Stimulated activated CD4-positive, alpha-beta T cell treated with anti-CD3 and anti-CD28 coated beads, Interleukin-12 subunit alpha, Interleukin-12 subunit beta, amount 100 ng/mL, for 48 hours (primary cell): Measurements from ENCODE around the gene UBAP2.

Experiments
- DNase-seq, 3 donors: peaks; one replicate each; pipeline ENCODE4 v3.0.0-alpha.2; 2020; ENCODE audit warnings: low read depth in 2 of 3, low spot score in 1 of 3

UBAP2 gene

GRCh38 chr9:34048727-34049629 is at the start of gene UBAP2:
Gene UBAP2, minus strand, starts transcription at chr9:34048887. Its CDS starts 31,739 bp downstream, at chr9:34017148.
- DNase-seq = peak; percentile 93 to 97 (median 95)

GRCh38 chr9:34098307-34098706 is 49.6 kb upstream of the UBAP2 start:
- DNase-seq = no peak

GRCh38 chr9:34097865-34098264 is 49.2 kb upstream of the UBAP2 start:
- DNase-seq = no peak

GRCh38 chr9:34096751-34097150 is 48.1 kb upstream of the UBAP2 start:
- no peak for DNase-seq

- no peak for DNase-seq
Observed at GRCh38 chr9:34093578-34093977, 44.9 kb upstream of the UBAP2 start.

GRCh38 chr9:34089311-34089710 is 40.6 kb upstream of the UBAP2 start:
- no peak for DNase-seq

GRCh38 chr9:34087370-34087769 is 38.7 kb upstream of the UBAP2 start:
- DNase-seq = no peak

GRCh38 chr9:34086864-34087263 is 38.2 kb upstream of the UBAP2 start:
- DNase-seq = no peak

- DNase-seq = no peak
Observed at GRCh38 chr9:34085581-34086500, 37.2 kb upstream of the UBAP2 start.

- no peak for DNase-seq
Observed at GRCh38 chr9:34084562-34084961, 35.9 kb upstream of the UBAP2 start.

GRCh38 chr9:34079181-34079580 is 30.5 kb upstream of the UBAP2 start:
- no peak for DNase-seq

GRCh38 chr9:34072868-34073590 is 24.3 kb upstream of the UBAP2 start:
- no peak for DNase-seq

- DNase-seq = no peak
Observed at GRCh38 chr9:34072410-34072809, 23.7 kb upstream of the UBAP2 start.

- no peak for DNase-seq
Observed at GRCh38 chr9:34070606-34071324, 22.1 kb upstream of the UBAP2 start.

- no peak for DNase-seq
Observed at GRCh38 chr9:34069831-34070230, 21.1 kb upstream of the UBAP2 start.

GRCh38 chr9:34065541-34065940 is 16.9 kb upstream of the UBAP2 start:
- no peak for DNase-seq

GRCh38 chr9:34059954-34060353 is 11.3 kb upstream of the UBAP2 start:
- DNase-seq = no peak

- DNase-seq = no peak
Observed at GRCh38 chr9:34059281-34059680, 10.6 kb upstream of the UBAP2 start.

GRCh38 chr9:34049630-34050384 is 1.1 kb upstream of the UBAP2 start:
- no peak for DNase-seq
